ENCODE measurements around the gene CYTH1.

DNA sequence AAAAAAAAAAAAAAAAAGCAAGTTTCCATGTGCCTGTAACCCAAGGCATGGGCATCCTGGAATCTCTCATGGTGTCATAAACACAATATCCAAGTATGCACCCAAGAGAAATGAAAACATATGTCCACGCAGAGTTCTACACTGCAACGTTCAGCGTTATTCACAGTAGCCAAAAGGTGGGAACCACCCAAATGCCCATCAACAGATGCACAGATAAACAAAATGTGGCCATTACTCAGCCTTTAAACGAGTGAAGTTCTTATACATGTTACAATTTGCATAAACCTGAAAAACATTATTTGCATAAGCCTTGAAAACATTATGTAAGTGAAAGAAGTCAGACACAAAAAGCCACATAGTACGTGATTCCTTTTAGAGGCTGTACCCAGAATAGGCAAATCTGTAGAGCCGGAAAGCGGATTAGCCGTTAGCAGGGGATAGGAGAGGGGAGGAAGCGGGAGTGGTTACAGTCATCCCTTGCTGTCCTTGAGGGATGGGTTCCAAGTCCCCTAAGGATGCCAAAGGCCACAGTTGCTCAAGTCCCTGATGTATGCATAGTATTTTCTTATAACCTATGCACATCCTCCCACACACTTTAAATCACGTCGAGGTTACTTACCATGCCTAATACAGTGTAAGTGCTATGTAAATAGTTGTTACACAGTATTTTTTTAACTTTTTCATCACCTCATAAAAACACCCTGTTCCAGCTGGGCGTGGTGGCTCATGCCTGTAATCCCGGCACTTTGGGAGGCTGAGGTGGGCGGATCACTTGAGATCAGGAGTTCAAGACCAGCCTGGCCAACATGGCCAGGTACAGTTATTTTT lies 157.5 kb downstream of the CYTH1 start:
- TF ChIP-seq, protein P1, sequence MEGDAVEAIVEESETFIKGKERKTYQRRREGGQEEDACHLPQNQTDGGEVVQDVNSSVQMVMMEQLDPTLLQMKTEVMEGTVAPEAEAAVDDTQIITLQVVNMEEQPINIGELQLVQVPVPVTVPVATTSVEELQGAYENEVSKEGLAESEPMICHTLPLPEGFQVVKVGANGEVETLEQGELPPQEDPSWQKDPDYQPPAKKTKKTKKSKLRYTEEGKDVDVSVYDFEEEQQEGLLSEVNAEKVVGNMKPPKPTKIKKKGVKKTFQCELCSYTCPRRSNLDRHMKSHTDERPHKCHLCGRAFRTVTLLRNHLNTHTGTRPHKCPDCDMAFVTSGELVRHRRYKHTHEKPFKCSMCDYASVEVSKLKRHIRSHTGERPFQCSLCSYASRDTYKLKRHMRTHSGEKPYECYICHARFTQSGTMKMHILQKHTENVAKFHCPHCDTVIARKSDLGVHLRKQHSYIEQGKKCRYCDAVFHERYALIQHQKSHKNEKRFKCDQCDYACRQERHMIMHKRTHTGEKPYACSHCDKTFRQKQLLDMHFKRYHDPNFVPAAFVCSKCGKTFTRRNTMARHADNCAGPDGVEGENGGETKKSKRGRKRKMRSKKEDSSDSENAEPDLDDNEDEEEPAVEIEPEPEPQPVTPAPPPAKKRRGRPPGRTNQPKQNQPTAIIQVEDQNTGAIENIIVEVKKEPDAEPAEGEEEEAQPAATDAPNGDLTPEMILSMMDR (IDR thresholded peaks at IDR 0.05; ENCODE audit: insufficient read depth, low read depth, low read length): no peak
- TF ChIP-seq EZH2 (IDR thresholded peaks at IDR 0.05; ENCODE audit: insufficient read depth, low read length): no peak

Measured in astrocyte (in vitro differentiated cells and primary cell).